T-cell (primary cell): ENCODE results near the gene PEMT. TPM values are rescaled to one million over a fixed set of nuclear protein-coding genes. Genes with fewer than 3 reads are reported as not detected.

Source experiments
- ATAC-seq, 4 experiments: fragments of 200-7000 bp in 3 of 4; fragments of 150-1000 bp in 1 of 4; cut with Tn5 transposase; replicated peaks in 1 of 4; 1 replicate in 3 of 4; 2 replicates in 1 of 4; pipeline ENCODE4 v1.10.0; 2021; ENCODE audit warnings: moderate library complexity in 3 of 4, mild to moderate bottlenecking in 2 of 4, moderate number of reproducible peaks in 1 of 4
- CTCF ChIA-PET, 2 donors: fragments of 300-600 bp; sonication (Branson Sonifier 250); formaldehyde crosslinking; loops; one replicate each; lab custom pipeline; 2022; ENCODE audit warnings: antibody characterized with exemption in 2 of 2; lab: Charles Lee
- POLR2A ChIA-PET, 2 donors: fragments of 300-600 bp; sonication (Branson Sonifier 250); formaldehyde crosslinking; loops; one replicate each; lab custom pipeline; 2022; ENCODE audit warnings: antibody characterized with exemption in 2 of 2; lab: Charles Lee
- DNase-seq, 35 experiments: peaks; one replicate each; pipeline versions ENCODE4 v3.0.0 to v3.0.0-alpha.2; 2013 to 2023
- H3K27ac ChIP-seq: one replicate; pipeline ENCODE4 v1.5.1; 2013; ENCODE audit warnings: low read length
- H3K27me3 ChIP-seq, 2 experiments: replicated peaks in 1 of 2; 1 replicate in 1 of 2; 2 replicates in 1 of 2; pipeline versions ENCODE4 v1.6.1 to v1.7.0; 2013; ENCODE audit warnings: low read length in 1 of 2, mixed read lengths in 1 of 2; ENCODE audit not compliant: control insufficient read depth in 2 of 2, insufficient read depth in 2 of 2; ENCODE audit errors: extremely low read depth in 1 of 2
- H3K36me3 ChIP-seq, 2 donors: 1 replicate in 1 of 2; 2 replicates in 1 of 2; pipeline versions ENCODE4 v1.6.1 to v1.7.0; 2013; ENCODE audit warnings: low read length in 1 of 2; ENCODE audit not compliant: control insufficient read depth in 2 of 2, insufficient read depth in 1 of 2; ENCODE audit errors: extremely low read depth in 1 of 2
- H3K4me1 ChIP-seq, 2 experiments: 1 replicate in 1 of 2; 2 replicates in 1 of 2; pipeline versions ENCODE4 v1.6.1 to v1.7.0; 2013; ENCODE audit warnings: low read length in 2 of 2, mixed read lengths in 1 of 2; ENCODE audit not compliant: insufficient read depth in 2 of 2, control insufficient read depth in 1 of 2; ENCODE audit errors: extremely low read depth in 1 of 2
- H3K4me3 ChIP-seq, 2 donors: 1 replicate in 1 of 2; 2 replicates in 1 of 2; pipeline versions ENCODE4 v1.5.1 to v1.7.0; 2013; ENCODE audit warnings: mild to moderate bottlenecking in 2 of 2, low read length in 1 of 2, moderate library complexity in 1 of 2; ENCODE audit not compliant: control insufficient read depth in 1 of 2; ENCODE audit errors: extremely low read depth in 1 of 2
- H3K9me3 ChIP-seq: 2 replicates; pipeline ENCODE4 v1.7.0; 2013
- H3K27ac Mint-ChIP-seq, 2 donors: one replicate each; pipeline ENCODE4 v1.8.0; 2020 to 2021; ENCODE audit warnings: mild to moderate bottlenecking in 2 of 2, mixed read lengths in 2 of 2
- H3K27me3 Mint-ChIP-seq, 2 donors: one replicate each; pipeline ENCODE4 v1.8.0; 2021 to 2022; ENCODE audit warnings: mixed read lengths in 2 of 2
- H3K36me3 Mint-ChIP-seq: one replicate; pipeline ENCODE4 v1.8.0; 2021; ENCODE audit warnings: mixed read lengths
- H3K4me1 Mint-ChIP-seq, 3 donors: one replicate each; pipeline ENCODE4 v1.8.0; 2020 to 2022; ENCODE audit warnings: mixed read lengths in 3 of 3, mild to moderate bottlenecking in 1 of 3
- H3K4me3 Mint-ChIP-seq, 3 donors: one replicate each; pipeline ENCODE4 v1.8.0; 2020 to 2022; ENCODE audit warnings: mild to moderate bottlenecking in 3 of 3, mixed read lengths in 3 of 3, moderate library complexity in 3 of 3
- H3K9me3 Mint-ChIP-seq, 3 donors: one replicate each; pipeline ENCODE4 v1.8.0; 2020 to 2022; ENCODE audit warnings: mixed read lengths in 3 of 3
- WGBS: methylation state at CpG from one replicate; pipeline ENCODE4 v1.1.5; 2013; ENCODE audit warnings: missing lambda C conversion rate; ENCODE audit not compliant: insufficient coverage; 5-methylcytosine and 5-hydroxymethylcytosine counted together
- total RNA-seq, 35 experiments: library from RNA in 6 of 35; stranded (reverse) in 6 of 35; fragments of 120-200 nt in 1 of 35; gene quantifications; one replicate each; pipeline versions ENCODE4 v1.2.1 to v1.2.4 and lab custom pipeline; 2013 to 2026

PEMT gene
- total RNA-seq, 5 donors from 2014 or later (not counting 1 experiment from before 2014, with no cell fraction given) = 13.3 to 25.8 (median 14.6) TPM

DNA sequence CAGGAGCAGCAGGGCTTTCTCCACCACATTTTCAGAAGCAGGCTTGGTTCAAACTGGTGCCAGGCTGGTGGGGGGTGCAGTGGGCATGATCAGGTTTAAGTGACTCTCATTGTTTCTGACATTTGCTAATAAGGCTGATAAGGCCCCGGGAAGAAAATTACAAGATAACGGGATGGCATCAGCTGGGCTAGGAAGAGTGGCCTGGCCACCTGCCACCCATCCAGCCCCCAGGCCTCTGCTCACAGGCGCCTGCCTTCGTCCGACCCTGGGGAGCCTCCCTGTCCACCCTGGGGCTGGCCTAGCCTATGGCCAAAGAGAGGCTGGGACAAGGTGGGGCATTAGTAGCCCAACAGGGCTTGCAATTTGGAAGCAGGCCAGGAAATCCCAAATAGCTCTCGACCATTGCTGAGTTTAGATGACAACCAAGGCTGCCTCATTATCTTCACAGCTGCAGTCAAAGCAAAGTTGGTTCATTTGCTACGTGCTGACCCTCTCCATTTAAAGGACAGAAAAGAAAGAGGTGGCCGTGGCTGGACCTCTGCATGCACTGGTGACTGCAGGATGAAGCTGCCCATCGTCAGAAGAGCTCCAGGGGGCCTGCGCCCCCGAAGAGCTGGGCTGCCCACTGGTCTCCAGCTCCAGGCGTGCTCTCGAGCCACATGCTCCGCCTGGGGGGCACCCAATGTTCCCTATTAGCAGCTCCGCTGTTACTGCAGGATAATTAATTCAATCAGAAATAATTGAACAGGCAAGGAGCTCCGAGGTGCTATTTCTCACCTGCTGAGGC is 44.9 kb downstream of the PEMT start:
- no peak overlapping the region for H3K4me3 ChIP-seq
- no peaks in the 10 kb centered on the region for H3K36me3 ChIP-seq
- DNase-seq (no peak), ATAC-seq (no peak)
- no peaks in the 10 kb centered on the region for H3K4me1 ChIP-seq
- H3K27me3 Mint-ChIP-seq = no peaks in the 10 kb centered on the region
- no peak overlapping the region for H3K27ac Mint-ChIP-seq
- H3K36me3 Mint-ChIP-seq = no peaks in the 10 kb centered on the region
- POLR2A ChIA-PET = no interaction called here
- no peaks in the 10 kb centered on the region for H3K4me1 Mint-ChIP-seq
- 89% methylated on average over 15 of the region's 16 CpGs for WGBS
- no peak overlapping the region for H3K4me3 Mint-ChIP-seq
- H3K27ac ChIP-seq = no peak overlapping the region
- CTCF ChIA-PET = no interaction called here
- H3K9me3 Mint-ChIP-seq = no peaks in the 10 kb centered on the region
- H3K27me3 ChIP-seq = no peaks in the 10 kb centered on the region
- no peaks in the 10 kb centered on the region for H3K9me3 ChIP-seq

DNA sequence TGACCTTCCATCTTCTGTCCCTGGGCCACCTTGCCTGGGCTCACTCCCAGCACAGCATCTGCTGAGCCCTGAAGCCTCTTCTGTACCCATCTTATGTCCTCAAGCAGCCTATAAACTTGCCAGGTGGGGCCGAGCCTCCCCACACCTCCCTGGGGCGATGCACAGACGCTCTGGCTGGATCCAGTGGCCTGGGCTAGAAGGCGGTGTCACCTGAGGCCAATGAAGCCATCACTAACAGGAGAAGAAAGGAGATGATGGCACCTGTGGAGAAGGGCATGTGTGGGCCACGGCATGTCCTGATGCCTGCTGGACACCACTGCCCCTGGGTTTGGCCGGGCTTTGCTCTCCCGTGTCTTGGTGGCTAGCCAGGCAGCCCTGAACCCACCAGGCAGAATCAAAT is 45.5 kb downstream of the PEMT start:
- ATAC-seq (no peak), DNase-seq (no peak)
- Histone ChIP-seq H3K9me3 (no peaks in the 10 kb centered on the region), H3K27me3 (no peaks in the 10 kb centered on the region), H3K27ac (no peak overlapping the region), H3K4me3 (no peak overlapping the region), H3K36me3 (no peaks in the 10 kb centered on the region), H3K4me1 (no peaks in the 10 kb centered on the region)
- CTCF ChIA-PET = no interaction called here
- Mint-ChIP-seq H3K9me3 (no peaks in the 10 kb centered on the region), H3K4me3 (no peak overlapping the region), H3K36me3 (no peaks in the 10 kb centered on the region), H3K27me3 (no peaks in the 10 kb centered on the region), H3K27ac (no peak overlapping the region), H3K4me1 (no peaks in the 10 kb centered on the region)
- 83% methylated on average over 4 of the region's 7 CpGs for WGBS
- POLR2A ChIA-PET = no interaction called here

DNA sequence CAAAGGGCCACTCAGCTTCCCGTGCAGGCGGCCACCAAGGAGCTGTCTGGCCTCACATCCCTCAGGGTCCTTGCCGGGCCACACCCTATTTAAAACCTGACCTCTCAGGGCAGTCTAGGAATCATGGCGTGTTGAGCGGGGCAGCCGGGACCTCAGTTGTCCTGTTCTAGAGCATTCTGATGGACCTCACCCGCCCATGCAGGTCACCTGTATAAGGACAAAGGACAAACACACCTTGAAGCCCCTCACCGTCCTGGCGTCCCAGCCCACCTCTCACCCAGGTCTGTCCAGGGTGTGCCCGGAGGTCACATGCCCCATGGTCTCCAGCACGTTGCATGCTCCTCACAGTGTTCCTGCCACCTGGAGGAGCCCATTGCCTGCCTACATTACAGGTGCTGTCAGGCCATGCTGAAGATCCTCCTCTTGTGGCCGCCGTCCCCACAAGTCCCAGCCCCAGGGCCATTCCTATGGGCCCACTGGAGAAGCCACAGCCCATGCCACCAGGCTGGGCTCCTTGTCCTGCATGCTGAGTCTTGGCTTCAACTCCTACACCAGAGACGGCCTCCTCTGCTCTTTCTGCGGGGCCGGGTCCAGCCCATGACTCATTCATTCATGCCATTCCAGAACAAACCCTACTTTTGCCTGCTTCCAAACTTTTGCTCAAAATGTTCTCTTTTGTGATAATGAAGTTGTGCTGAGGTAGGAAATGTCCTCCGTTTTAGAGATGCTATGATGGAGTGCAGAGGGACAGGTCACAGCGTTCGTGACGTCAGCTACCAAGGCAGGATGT is 46.3 kb downstream of the PEMT start:
- DNase-seq (no peak), ATAC-seq (no peak)
- Mint-ChIP-seq H3K27ac (no peak overlapping the region), H3K36me3 (no peaks in the 10 kb centered on the region), H3K4me3 (no peak overlapping the region), H3K9me3 (no peaks in the 10 kb centered on the region), H3K4me1 (no peaks in the 10 kb centered on the region), H3K27me3 (no peaks in the 10 kb centered on the region)
- no peak overlapping the region for H3K27ac ChIP-seq
- WGBS = 94% methylated on average over 14 of the region's 20 CpGs
- H3K27me3 ChIP-seq = no peaks in the 10 kb centered on the region
- POLR2A ChIA-PET = no interaction called here
- H3K4me1 ChIP-seq = no peaks in the 10 kb centered on the region
- CTCF ChIA-PET = no interaction called here
- no peak overlapping the region for H3K4me3 ChIP-seq
- H3K36me3 ChIP-seq = no peaks in the 10 kb centered on the region
- H3K9me3 ChIP-seq = no peaks in the 10 kb centered on the region

DNA sequence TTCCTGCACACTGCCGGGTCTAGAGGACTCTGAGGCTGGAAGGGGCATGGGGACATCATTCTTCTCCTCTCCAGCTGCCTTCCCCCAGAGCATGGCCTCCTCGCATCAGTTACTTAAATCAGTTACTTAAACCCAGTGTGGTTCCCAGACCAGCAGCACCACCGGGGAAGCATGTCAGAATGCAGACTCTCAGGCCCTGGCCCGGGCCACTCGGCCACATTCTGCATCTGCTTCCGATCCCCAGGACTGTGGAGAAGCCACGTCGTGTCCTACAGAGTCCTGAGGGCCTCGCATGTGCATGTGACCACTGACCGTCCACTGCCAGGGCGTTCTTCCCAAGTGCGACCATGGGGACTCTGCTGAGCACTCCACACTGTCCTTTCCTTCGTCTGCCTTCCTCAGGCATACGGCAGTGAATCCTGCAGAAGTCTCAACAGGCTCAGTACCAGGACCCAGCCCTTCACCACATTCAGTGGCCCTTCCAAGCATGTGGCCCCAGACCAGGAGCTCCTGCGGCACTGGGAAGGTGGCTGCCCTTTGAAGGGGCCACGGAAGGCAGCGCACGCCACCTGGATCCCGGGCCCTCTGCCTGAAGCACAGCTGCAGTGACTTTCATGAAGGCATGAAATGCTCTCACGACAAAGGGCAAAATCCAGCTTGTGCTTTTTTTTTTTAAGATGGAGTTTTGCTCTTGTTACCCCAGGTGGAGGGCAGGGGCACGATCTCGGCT is 48.4 kb downstream of the PEMT start:
- Histone ChIP-seq H3K4me3 (no peak overlapping the region), H3K36me3 (no peaks in the 10 kb centered on the region), H3K27ac (no peak overlapping the region), H3K27me3 (no peaks in the 10 kb centered on the region), H3K4me1 (no peaks in the 10 kb centered on the region), H3K9me3 (no peaks in the 10 kb centered on the region)
- H3K27me3 Mint-ChIP-seq = no peaks in the 10 kb centered on the region
- WGBS = 96% methylated on average over 21 of the region's 22 CpGs
- ATAC-seq = no peak
- no peaks in the 10 kb centered on the region for H3K36me3 Mint-ChIP-seq
- H3K27ac Mint-ChIP-seq = no peak overlapping the region
- POLR2A ChIA-PET = no interaction called here
- H3K4me3 Mint-ChIP-seq = no peak overlapping the region
- H3K4me1 Mint-ChIP-seq = no peaks in the 10 kb centered on the region
- H3K9me3 Mint-ChIP-seq = no peaks in the 10 kb centered on the region
- no peak for DNase-seq
- CTCF ChIA-PET = no interaction called here

DNA sequence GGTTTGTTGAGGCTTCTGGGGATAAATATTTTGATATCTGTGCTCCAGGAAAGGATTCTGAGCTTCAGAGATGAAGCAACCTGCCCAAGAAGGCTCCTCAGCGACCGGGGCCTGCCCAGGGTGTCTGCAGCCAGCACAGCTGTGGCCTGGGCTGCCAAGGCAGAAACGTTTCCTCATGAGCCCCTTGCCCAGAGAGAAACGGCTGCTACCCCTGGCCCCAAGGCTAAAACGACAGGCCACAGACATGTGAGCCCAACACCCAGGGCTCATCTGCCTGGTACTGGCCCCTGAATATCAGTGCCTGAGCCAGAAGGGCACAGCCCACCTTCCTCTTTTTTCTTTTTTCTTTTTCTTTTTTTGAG is 49.9 kb downstream of the PEMT start:
- POLR2A ChIA-PET = interaction anchor here in 1 of 2 donors (0.7 kb wide), 1 partner anchor 357 kb away, joined by 3 read pairs; no protein-coding TSS in a partner anchor
- H3K4me3 Mint-ChIP-seq = no peak overlapping the region
- H3K36me3 Mint-ChIP-seq = no peaks in the 10 kb centered on the region
- WGBS = 85% methylated on average over 5 of the region's 5 CpGs
- ATAC-seq (no peak), DNase-seq (no peak)
- no peaks in the 10 kb centered on the region for H3K27me3 Mint-ChIP-seq
- no peak overlapping the region for H3K4me3 ChIP-seq
- no peaks in the 10 kb centered on the region for H3K9me3 ChIP-seq
- H3K36me3 ChIP-seq = no peaks in the 10 kb centered on the region
- H3K27ac Mint-ChIP-seq = no peak overlapping the region
- H3K4me1 Mint-ChIP-seq = no peaks in the 10 kb centered on the region
- H3K9me3 Mint-ChIP-seq = no peaks in the 10 kb centered on the region
- H3K27me3 ChIP-seq = no peaks in the 10 kb centered on the region
- CTCF ChIA-PET = interaction anchor here in 1 of 2 donors (0.7 kb wide), 1 partner anchor 524 kb away, joined by 4 read pairs; no protein-coding TSS in a partner anchor
- no peak overlapping the region for H3K27ac ChIP-seq
- no peaks in the 10 kb centered on the region for H3K4me1 ChIP-seq

DNA sequence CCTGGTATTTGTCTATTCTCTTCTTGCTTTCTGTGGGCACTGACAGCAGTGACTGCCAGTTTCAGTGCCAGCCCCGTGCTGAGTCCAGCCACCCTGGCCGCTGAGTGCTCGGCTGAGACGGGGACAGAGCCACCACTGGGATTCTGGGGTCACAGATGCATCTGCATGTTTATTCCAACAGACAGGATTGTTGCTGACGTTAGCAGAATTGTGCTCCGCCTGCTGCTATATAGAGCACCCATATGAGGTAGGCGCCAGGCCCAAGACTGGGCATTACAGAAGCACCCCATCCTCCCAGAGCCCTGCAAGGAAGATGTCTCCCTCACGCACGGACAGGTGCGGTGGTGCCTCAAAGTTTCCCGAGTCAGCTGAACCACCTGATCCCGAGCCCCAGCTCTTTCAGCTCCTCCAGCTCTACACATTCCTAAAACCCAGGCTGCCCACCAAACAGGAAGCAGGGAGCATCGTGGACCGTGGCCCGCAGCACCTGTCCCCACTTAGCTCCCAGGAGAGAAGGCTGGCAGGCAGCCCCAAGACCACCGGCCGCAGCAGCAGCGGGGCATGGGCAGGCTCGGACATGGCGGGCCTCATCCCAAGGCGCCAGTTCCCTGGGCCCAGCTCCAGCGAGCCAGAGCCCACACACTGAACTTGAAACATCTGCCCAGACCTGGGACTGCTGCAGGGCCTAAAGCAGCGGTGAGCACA is 50.4 kb downstream of the PEMT start:
- Mint-ChIP-seq H3K4me3 (no peak overlapping the region), H3K27me3 (no peaks in the 10 kb centered on the region), H3K36me3 (no peaks in the 10 kb centered on the region), H3K4me1 (no peaks in the 10 kb centered on the region), H3K9me3 (no peaks in the 10 kb centered on the region), H3K27ac (no peak overlapping the region)
- Histone ChIP-seq H3K36me3 (no peaks in the 10 kb centered on the region), H3K4me1 (no peaks in the 10 kb centered on the region), H3K9me3 (no peaks in the 10 kb centered on the region), H3K4me3 (no peak overlapping the region), H3K27ac (no peak overlapping the region), H3K27me3 (no peaks in the 10 kb centered on the region)
- ChIA-PET POLR2A (interaction anchor here in 1 of 2 donors (0.7 kb wide), 1 partner anchor 358 kb away, joined by 3 read pairs; no protein-coding TSS in a partner anchor), CTCF (interaction anchor here in 1 of 2 donors (0.7 kb wide), 1 partner anchor 524 kb away, joined by 4 read pairs; no protein-coding TSS in a partner anchor)
- DNase-seq = no peak
- WGBS = 93% methylated on average over 22 of the region's 23 CpGs
- ATAC-seq = no peak
